GM21529 (cell line): ENCODE data around the gene DLGAP3.
"Not testable (repeated sequence)": the region's sequence is repeated elsewhere in the genome, so short reads cannot be mapped to it uniquely, and the experiment has no call there.

Experiments
- ATAC-seq: cut with Tn5 transposase; IDR thresholded peaks from one replicate; pipeline ENCODE4 v1.9.1; 2021; ENCODE audit not compliant: unreplicated experiment

Gene DLGAP3, protein sequence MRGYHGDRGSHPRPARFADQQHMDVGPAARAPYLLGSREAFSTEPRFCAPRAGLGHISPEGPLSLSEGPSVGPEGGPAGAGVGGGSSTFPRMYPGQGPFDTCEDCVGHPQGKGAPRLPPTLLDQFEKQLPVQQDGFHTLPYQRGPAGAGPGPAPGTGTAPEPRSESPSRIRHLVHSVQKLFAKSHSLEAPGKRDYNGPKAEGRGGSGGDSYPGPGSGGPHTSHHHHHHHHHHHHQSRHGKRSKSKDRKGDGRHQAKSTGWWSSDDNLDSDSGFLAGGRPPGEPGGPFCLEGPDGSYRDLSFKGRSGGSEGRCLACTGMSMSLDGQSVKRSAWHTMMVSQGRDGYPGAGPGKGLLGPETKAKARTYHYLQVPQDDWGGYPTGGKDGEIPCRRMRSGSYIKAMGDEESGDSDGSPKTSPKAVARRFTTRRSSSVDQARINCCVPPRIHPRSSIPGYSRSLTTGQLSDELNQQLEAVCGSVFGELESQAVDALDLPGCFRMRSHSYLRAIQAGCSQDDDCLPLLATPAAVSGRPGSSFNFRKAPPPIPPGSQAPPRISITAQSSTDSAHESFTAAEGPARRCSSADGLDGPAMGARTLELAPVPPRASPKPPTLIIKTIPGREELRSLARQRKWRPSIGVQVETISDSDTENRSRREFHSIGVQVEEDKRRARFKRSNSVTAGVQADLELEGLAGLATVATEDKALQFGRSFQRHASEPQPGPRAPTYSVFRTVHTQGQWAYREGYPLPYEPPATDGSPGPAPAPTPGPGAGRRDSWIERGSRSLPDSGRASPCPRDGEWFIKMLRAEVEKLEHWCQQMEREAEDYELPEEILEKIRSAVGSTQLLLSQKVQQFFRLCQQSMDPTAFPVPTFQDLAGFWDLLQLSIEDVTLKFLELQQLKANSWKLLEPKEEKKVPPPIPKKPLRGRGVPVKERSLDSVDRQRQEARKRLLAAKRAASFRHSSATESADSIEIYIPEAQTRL

DNA sequence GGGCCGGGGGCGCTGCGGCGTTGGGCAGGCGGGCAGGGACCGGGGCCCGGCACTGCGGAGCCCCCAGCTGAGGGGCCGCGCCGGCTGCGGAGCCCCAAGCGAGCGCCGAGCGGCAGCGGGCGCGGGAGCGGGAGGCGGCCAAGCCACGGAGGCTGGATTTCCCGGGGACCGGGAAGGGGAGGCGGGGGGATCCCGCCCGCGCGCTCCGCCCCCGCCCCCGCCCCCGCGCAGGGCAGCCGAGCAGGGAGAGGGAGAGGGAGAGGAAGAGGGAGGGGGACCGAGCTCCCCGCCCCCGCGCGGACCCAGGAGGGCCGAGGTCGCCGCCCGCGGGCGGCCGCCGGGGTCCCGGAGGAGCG is at the start of gene DLGAP3:
Gene DLGAP3, minus strand, starts transcription at position 154 of the 356 bp plus-strand sequence. CDS start 24,267 bp downstream, outside the sequence.
- ATAC-seq, result no peak

- ATAC-seq, result no peak
Measured at GRCh38 chr1:34978921-34979320, 49.5 kb upstream of the DLGAP3 start.

GRCh38 chr1:34977858-34978257 is 48.4 kb upstream of the DLGAP3 start:
- no peak for ATAC-seq

DNA sequence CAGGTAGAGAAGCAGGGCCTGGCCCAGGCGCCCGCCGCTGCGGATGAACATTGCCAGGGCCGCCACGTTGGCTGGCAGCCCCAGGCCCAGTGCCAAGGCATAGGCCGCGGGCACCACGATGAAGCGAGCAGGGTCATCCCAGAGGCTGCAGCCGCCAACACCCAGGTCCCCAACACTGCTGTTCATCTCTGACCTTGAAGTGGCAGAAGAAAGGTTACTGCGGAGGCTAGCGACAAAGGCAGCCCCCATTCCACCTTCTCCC is 47.7 kb upstream of the DLGAP3 start:
- no peak for ATAC-seq

DNA sequence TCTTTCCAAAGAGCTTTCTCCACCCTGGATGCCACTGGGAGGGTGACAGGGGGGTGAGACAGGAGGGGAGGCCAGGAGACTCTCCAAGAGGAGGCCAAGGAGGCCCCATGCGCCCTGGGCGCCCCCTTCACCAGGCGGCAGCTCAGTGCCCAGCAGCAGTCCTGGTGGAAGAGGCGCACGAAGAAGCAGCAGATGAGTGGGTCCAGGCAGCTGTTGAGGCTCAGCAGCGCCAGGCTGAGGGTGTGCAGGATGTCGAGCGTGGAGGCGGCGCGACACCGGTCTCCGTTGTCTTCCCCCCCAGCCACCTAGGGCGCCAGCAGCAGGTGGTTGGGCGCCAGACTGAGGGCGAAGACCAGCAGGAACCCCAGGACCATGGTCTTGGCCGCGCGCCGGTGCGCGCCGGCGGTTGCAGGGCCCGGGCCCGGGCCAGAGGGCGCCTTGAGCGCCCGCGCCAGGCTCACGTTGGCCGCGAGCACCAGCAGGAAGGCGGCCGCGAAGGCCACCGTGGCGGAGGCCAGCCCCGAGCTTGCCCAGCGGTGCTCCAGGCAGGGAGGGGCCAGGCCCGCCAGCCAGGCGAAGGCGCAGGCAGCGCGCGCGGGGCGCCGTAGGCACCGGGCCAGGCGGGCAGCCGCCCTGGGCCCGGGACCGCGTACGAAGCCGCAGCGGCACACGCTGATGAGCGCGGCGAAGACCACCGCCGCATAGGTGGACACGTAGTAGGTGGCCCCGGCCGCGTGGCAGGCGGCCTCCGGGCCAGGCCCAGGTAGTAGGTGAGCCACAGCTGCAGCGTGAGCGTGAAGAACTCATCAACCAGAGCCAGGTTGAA is 47.1 kb upstream of the DLGAP3 start:
- ATAC-seq, result no peak

DNA sequence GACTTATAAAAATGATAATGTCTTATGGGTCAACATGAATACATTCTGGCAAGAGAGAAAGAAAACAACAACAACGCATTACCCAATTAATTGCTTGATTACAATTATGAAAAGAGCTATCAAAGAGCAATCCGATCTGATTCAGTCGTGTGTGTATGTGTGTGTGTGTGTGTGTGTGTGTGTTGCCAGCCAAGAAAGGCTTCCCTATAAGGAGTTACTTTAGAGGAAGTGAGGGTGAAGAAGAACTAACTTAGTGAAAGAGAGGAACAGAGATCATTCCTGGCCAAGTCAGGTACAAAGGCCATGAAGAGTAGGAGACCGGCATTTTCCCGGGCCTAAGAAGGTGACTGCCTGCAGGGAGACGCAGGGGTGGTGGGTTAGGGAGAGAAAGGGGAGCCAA is 46.3 kb upstream of the DLGAP3 start:
- ATAC-seq, result no peak

DNA sequence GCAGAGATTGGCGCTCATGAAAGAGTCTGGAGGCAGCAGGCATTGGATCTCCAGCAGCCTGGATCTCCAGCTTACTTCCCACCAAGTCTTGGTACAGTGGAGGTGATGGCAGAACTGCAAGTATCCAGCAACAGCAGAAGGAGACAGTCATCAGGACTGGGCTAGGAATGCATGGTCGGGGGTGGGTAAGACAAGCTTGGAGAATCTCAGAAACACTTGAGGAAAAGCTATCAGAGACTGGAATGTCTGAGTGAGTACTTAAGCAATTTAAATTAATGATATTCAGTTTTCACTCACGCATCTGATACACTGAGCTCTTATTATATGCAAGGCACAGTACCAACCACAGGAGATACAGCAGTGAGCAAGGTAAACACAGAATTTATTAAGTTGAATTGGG is 45.9 kb upstream of the DLGAP3 start:
- ATAC-seq, result no peak

GRCh38 chr1:34974626-34975025 is 45.2 kb upstream of the DLGAP3 start:
- ATAC-seq, result no peak

GRCh38 chr1:34973326-34973725 is 43.9 kb upstream of the DLGAP3 start:
- ATAC-seq, result no peak

- no peak for ATAC-seq
Measured at GRCh38 chr1:34970829-34971228, 41.4 kb upstream of the DLGAP3 start.

DNA sequence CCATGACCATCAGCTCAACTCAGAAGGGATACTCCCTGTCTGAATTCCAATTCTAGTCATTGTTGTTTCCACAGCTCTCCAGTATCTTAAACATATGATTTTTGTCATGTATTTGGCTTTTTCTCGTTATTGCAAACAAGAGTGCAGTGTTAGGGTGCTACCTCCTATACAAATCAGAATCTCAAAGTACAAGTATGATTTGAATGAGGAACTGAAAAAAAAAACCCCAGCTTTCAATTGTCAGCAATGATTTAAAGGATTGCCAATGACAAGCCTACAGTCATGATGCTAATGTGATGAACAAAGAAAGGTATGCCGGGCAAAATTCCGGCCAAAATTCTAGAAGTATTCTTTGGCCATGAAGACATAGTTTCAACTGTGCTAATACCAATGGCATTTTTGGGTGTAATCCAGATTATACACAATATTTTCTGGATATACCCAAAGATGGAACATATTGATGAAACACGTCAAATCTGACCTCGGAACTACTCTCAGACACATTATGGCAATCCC is 40.8 kb upstream of the DLGAP3 start:
- no peak for ATAC-seq

DNA sequence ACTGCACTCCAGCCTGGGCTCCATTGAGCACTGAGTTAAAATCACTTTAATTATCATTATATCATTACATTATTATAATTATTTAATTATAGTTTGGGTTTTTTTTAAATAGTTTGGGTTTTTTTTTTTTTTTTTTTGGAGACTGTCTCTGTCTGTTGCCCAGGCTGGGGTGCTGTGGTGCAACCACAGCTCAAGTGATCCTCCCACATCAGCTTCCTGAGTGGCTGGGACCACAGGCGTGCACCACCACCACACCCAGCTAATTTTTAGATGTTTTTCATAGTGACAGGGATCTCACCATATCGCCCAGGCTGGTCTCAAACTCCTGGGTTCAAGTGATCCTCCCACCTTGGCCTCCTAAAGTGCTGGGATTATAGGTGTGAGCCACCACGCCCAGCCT is 38.8 kb upstream of the DLGAP3 start:
- ATAC-seq, result not testable (repeated sequence)

DNA sequence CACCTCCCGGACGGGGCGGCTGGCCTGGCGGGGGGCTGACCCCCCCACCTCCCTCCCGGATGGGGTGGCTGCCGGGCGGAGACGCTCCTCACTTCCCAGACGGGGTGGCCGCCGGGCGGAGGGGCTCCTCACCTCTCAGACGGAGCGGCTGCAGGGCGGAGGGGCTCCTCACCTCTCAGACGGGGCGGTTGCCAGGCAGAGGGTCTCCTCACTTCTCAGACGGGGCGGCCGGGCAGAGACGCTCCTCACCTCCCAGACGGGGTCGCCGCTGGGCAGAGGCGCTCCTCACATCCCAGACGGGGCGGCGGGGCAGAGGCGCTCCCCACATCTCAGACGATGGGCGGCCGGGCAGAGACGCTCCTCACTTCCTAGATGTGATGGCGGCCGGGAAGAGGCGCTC is 38.2 kb upstream of the DLGAP3 start:
- not testable (repeated sequence) for ATAC-seq

GRCh38 chr1:34965597-34965996 is 36.1 kb upstream of the DLGAP3 start:
- no peak for ATAC-seq

DNA sequence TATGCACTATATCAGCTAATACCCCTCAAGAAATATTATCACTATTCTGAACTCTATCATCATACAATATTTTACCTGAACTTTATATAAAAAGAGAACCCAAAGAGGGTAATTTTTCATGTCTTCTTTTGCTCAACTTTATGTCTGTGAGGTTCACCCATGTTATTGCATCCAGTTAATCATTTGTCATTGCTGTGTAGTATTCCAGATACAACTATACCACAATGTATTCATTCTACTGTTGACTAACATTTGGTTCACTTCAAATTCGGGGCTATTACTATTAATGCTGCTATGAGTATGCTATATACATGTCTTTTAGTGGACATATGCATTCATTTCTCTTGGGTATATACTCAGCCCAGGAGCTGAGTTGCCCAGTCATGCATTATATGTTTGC is 21.0 kb upstream of the DLGAP3 start:
- no peak for ATAC-seq

- ATAC-seq, result not testable (repeated sequence)
Measured at GRCh38 chr1:34948739-34949138, 19.3 kb upstream of the DLGAP3 start.

DNA sequence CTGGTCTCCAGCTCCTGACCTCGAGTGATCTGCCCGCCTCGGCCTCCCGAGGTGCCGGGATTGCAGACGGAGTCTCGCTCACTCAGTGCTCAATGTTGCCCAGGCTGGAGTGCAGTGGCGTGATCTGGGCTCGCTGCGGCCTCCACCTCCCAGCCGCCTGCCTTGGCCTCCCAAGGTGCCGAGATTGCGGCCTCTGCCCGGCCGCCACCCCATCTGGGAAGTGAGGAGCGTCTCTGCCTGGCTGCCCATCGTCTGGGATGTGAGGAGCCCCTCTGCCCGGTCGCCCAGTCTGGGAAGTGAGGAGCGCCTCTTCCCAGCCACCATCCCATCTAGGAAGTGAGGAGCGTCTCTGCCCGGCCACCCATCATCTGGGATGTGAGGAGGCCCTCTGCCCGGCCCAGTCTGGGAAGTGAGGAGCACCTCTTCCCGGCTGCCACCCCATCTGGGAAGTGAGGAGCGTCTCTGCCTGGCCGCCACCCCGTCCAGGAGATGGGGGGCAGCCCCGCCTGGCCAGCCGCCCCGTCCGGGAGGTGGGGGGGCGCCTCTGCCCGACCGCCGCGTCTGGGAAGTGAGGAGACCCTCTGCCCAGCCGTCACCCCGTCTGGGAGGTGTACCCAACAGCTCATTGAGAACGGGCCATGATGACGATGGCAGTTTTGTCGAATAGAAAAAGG is 18.3 kb upstream of the DLGAP3 start:
- ATAC-seq, result not testable (repeated sequence)

DNA sequence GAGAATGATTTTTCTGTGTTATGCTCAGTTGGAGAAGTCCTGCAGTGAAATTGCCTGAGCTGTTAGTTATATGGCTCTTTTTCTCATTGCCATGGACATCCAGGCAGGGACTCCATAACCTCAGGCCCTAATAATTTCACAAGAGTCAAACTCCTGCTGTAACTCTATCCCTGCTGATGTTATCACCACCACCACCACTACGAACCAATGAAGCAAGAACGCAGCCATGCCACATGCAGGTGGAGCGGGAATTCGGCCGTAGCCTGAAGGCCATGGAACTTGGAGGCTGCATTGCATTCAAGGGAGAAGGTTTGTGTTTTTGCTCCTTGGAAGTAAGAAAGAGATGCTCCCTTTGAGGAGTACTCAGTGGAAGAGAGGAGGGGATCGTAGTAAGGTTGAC is 16.8 kb upstream of the DLGAP3 start:
- no peak for ATAC-seq

DNA sequence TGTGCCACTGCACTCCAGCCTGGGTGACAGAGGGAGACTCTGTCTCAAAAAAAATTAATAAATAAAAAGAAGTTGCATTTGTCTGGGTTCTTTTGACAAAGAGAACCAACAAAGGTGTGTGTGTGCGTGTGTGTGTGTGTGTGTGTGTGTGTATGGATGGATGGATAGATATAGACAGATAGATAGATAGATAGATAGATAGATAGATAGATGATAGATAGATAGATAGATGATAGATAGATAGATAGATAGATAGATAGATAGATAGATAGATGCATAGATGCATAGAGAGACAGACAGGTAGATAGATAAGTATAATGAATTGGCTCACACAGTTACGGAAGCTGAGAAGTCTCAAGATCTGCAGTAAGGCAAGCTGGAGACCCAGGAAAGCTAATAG is 12.3 kb upstream of the DLGAP3 start:
- ATAC-seq, result not testable (repeated sequence)

DNA sequence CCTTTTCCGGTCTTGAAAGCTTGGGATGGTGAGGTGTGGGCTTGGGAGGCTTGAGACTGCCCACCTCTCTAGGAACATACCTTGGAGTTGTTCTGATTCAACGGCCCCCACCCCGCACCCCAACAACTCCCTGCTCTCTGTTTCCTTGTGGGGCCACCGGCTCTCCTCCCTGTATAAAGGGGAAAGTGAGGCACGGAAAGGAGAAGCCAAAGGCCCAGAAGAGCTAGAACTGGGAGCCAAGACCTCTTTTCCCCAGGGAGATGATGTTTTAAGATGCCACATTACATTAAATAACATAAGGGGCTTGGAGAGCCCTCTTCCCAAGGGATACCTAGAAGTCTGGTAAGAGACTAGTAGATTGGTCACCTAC is 1.2 kb upstream of the DLGAP3 start:
- no peak for ATAC-seq
